Urinary bladder (tissue), 4 donors: ENCODE data around the gene GMFB. TPM values are rescaled to one million over a fixed set of nuclear protein-coding genes. Genes with fewer than 3 reads are reported as not detected.
"Not testable (repeated sequence)": the region's sequence is repeated elsewhere in the genome, so short reads cannot be mapped to it uniquely, and the experiment has no call there.

Source experiments
- DNase-seq: peaks from one replicate; pipeline ENCODE4 v3.0.0-alpha.2; 2015; ENCODE audit errors: extremely low spot score
- H3K27ac ChIP-seq: one replicate; pipeline ENCODE4 v1.5.1; 2013; ENCODE audit warnings: low read depth, mild to moderate bottlenecking, moderate library complexity
- H3K36me3 ChIP-seq: one replicate; pipeline ENCODE4 v1.6.1; 2013; ENCODE audit warnings: mild to moderate bottlenecking, moderate library complexity; ENCODE audit not compliant: insufficient read depth
- H3K4me1 ChIP-seq: one replicate; pipeline ENCODE4 v1.6.1; 2013; ENCODE audit warnings: mild to moderate bottlenecking, moderate library complexity; ENCODE audit not compliant: insufficient read depth
- H3K4me3 ChIP-seq: one replicate; pipeline ENCODE4 v1.5.1; 2013; ENCODE audit warnings: low read depth, low read length
- WGBS: extraction: QIAGEN DNeasy Blood & Tissue Kit; methylation state at CpG from one replicate; pipeline ENCODE4 v1.1.7; 2013; 5-methylcytosine and 5-hydroxymethylcytosine counted together
- polyA plus RNA-seq: library from polyadenylated mRNA; stranded (reverse); fragments of 200-250 nt; gene quantifications from one replicate; pipeline ENCODE4 v1.2.3, GENCODE V29; 2013
- total RNA-seq: library from RNA; depleted of rRNA; stranded (reverse); fragments of >200 nt; gene quantifications from one replicate; pipeline ENCODE4 v1.2.3, GENCODE V29; 2014
- donor health status: healthy with polysubstance abuse.
- donor health status: healthy.

The GMFB gene
- total and polyA plus RNA-seq, 2 donors: 18.3 to 120 TPM

GRCh38 chr14:54446161-54446693 is 42.6 kb downstream of the GMFB start:
- Histone ChIP-seq H3K36me3 (no peaks in the 10 kb centered on the region), H3K4me1 (no peaks in the 10 kb centered on the region), H3K27ac (no peak overlapping the region), H3K4me3 (no peak overlapping the region)
- DNase-seq: no peak
- WGBS: 15% methylated on average over 5 of the region's 5 CpGs

DNA sequence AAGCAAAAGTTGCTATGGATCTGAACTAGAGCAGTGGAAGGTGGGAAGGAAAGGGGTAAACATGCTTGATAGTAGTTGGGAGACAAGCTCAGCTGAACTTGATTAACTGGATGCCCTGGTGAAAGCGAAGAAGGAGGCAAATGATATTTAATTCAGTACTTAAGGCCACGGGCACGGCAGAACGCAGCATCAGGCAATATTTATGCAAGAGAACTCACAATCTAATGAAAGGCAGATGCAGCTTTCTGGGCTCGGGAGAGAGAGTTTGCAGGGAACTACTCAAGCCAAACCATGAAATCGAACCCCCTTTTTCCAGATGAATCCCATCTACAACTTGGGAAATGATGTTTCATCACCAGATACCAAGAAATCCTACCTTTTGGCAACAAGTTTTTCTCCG is 44.1 kb downstream of the GMFB start:
- DNase-seq: no peak
- H3K4me3 ChIP-seq: no peak overlapping the region
- no peaks in the 10 kb centered on the region for H3K36me3 ChIP-seq
- no peaks in the 10 kb centered on the region for H3K4me1 ChIP-seq
- WGBS: 67% methylated on average over 7 of the region's 7 CpGs
- H3K27ac ChIP-seq: no peak overlapping the region

DNA sequence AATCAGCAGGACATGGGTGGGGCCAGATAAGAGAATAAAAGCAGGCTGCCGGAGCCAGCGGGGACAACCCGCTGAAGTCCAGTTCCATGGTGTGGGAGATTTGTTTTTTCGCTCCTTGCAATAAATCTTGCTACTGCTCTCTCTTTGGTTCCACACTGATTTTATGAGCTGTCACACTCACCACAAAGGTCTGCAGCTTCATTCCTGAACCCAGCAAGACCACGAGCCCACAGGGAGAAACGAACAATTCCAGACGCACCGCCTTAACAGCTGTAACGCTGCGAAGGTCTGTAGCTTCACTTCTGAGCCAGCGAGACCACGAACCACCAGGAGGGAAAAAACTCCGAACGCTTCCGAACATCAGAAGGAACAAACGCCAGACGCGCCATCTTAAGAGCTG is 44.8 kb downstream of the GMFB start:
- Histone ChIP-seq H3K27ac (no peak overlapping the region), H3K4me3 (no peak overlapping the region), H3K4me1 (no peaks in the 10 kb centered on the region), H3K36me3 (no peaks in the 10 kb centered on the region)
- WGBS: 70% methylated on average over 18 of the region's 18 CpGs
- DNase-seq: no peak

DNA sequence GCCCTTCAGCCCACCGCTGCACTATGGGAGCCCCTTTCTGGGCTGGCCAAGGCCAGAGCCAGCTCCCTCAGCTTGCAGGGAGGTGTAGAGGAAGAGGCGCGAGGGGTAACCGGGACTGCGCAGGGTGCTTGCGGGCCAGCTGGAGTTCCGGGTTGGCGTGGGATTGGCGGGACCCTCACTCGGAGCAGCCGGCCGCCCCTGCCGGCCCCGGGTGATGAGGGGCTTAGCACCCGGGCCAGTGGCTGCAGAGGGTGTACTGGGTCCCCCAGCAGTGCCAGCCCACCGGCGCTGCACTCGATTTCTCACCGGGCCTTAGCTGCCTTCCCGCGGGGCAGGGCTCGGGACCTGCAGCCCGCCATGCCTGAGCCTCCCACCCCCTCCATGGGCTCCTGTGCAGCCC is 45.8 kb downstream of the GMFB start:
- H3K4me3 ChIP-seq, DNase-seq, H3K27ac ChIP-seq, H3K4me1 ChIP-seq, H3K36me3 ChIP-seq: not testable (repeated sequence)
- 97% methylated on average over 17 of the region's 23 CpGs for WGBS

GRCh38 chr14:54440873-54441868 is 47.6 kb downstream of the GMFB start, which contains the start of gene CNIH1:
TSS of gene CNIH1 (minus strand) at chr14:54441374. CDS start at chr14:54441327, 47 bp downstream.
- under 1% methylated on average over 100 of the region's 100 CpGs for WGBS
- Histone ChIP-seq H3K4me3 (peak within 1 kb of the TSS; percentile 83), H3K4me1 (no peaks in the 10 kb centered on the region), H3K27ac (peak within 1 kb of the TSS; percentile 95), H3K36me3 (no peaks in the 10 kb centered on the region)
- DNase-seq: peak; percentile 72

DNA sequence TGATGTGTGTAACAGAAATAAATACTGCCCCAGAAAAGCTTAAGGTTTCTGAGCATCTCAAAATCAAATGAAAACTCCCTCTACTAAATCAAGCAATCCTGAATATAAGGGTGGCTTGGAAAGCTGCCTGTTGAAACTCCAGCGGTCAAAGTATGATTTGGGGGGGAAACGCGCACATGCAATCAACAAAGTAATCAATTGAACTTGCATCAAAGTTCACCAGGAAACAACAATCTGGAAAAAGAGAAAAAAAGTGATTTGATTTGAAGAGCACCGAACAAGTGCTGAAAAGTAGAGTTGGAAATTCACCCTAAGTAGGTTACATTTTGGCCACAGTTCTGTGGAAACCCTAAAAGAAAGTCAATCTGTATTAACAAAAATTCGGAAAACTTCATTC is 48.3 kb downstream of the GMFB start:
- Histone ChIP-seq H3K27ac (peak overlapping the region; percentile 95), H3K4me3 (peak overlapping the region; percentile 83), H3K36me3 (no peaks in the 10 kb centered on the region), H3K4me1 (no peaks in the 10 kb centered on the region)
- DNase-seq: no peak
- under 1% methylated on average over 5 of the region's 5 CpGs for WGBS

DNA sequence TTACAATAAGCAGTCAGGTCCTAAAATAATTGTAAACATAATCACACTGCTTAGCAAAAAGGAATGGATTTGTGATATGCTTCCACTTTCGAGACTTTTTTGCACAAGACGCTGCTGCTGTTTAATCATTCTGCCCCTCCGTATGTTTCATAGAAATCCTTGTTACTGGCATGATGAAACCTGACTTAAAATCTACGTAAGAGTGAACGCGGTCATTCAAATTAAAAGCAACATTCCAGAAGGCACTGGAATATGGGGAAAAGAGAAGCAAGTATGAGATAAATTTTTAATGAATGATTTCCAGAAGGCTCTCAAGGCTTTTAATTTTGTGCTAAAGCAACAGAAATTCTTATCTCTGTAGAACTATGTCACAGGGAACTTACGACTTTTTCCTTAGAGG is 48.7 kb downstream of the GMFB start:
- H3K4me3 ChIP-seq: peak overlapping the region; percentile 83
- no peak for DNase-seq
- no peaks in the 10 kb centered on the region for H3K4me1 ChIP-seq
- no peak overlapping the region for H3K27ac ChIP-seq
- WGBS: 38% methylated on average over 7 of the region's 7 CpGs
- H3K36me3 ChIP-seq: no peaks in the 10 kb centered on the region

DNA sequence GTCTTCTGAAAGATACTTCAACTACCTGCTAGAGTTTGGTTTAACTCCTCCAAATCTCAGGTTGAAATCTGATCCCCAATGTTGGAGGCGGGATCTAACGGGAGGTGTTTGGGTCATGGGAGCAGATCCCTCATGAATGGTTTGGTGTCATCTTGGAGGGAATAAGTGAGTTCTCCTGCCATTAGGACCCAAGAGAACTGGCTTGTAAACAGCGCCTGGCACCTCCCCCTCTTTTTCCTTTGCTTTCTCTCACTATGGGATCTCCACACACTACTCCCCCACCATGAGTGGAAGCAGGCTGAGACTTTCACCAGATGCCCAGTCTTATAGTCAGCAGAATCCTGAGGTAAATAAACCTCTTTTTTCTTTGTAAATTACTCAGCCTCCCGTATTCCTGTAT is 50.1 kb downstream of the GMFB start:
- no peak for DNase-seq
- no peak overlapping the region for H3K4me3 ChIP-seq
- no peaks in the 10 kb centered on the region for H3K4me1 ChIP-seq
- 76% methylated on average over 4 of the region's 4 CpGs for WGBS
- no peak overlapping the region for H3K27ac ChIP-seq
- H3K36me3 ChIP-seq: no peaks in the 10 kb centered on the region

DNA sequence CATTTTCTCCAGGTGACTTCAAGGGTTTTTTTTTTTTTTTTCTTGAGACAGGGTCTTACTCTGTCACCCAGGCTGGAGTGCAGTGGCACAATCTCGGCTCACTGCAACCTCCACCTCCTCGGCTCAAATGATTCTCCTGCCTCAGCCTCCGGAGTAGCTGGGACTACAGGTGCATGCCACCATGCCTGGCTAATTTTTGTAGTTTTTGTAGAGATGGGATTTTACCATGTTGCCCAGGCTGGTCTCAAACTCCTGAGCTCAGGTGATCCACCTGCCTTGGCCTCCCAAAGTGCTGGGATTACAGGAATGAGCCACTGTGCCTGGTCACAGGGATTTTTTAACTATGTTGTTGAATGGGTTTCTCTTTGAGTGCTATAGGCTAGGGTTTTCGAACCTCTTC is 50.8 kb downstream of the GMFB start:
- not testable (repeated sequence) for H3K27ac ChIP-seq, H3K4me1 ChIP-seq, H3K36me3 ChIP-seq, DNase-seq, H3K4me3 ChIP-seq
- 92% methylated on average over 4 of the region's 4 CpGs for WGBS

DNA sequence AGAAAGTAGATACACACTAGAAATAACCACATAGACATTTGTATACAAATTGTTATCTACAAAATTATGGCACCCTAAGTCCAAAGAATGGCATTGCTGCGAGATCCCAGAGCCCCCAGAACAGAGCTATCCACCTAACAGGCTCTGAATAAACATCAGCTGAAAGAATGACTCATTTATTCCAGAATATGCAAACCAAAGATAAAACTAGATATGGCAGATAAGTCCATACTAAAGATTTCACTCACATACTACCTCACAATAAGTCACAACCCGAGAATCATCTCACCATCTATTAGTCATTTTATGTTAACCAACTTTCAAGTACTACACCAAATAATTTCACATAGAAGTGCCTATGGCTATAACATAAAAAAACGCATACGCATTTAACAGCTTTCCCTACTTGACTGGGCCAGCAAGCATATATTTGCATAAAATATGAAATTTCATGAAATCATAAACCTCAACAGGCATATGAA is 53.2 kb downstream of the GMFB start:
- no peak overlapping the region for H3K27ac ChIP-seq
- no peaks in the 10 kb centered on the region for H3K4me1 ChIP-seq
- WGBS: 43% methylated on average over 4 of the region's 4 CpGs
- H3K36me3 ChIP-seq: no peaks in the 10 kb centered on the region
- no peak for DNase-seq
- H3K4me3 ChIP-seq: no peak overlapping the region

DNA sequence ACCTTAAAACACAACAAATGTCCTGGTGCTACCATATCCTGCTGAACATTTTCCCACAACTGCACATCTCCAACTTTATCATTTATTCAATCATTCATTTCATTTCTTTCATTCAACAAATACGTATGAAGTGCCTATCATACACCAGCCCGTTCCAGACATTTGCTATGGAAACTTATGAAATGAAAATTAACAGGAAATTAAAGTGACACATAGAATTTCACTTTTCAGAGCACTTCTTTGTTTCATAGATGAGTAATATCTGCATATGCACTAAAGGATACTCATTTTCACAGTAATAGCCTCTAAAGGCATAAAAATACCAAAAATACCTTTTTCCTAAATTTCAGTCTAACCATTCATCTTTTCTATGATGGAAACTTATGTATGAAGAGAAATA is 60.3 kb downstream of the GMFB start:
- WGBS: 96% methylated on average over 2 of the region's 2 CpGs
- Histone ChIP-seq H3K4me1 (no peaks in the 10 kb centered on the region), H3K36me3 (peaks cover 2% of the 10 kb centered on the region), H3K4me3 (no peak overlapping the region), H3K27ac (no peak overlapping the region)
- DNase-seq: no peak

GRCh38 chr14:54427871-54428270 is 60.9 kb downstream of the GMFB start:
- H3K36me3 ChIP-seq: peaks cover 2% of the 10 kb centered on the region
- no peaks in the 10 kb centered on the region for H3K4me1 ChIP-seq
- no peak for DNase-seq
- WGBS: 70% methylated on average over 3 of the region's 3 CpGs
- no peak overlapping the region for H3K4me3 ChIP-seq
- H3K27ac ChIP-seq: no peak overlapping the region

GRCh38 chr14:54425537-54426274 is 63.1 kb downstream of the GMFB start:
- 72% methylated on average over 3 of the region's 3 CpGs for WGBS
- Histone ChIP-seq H3K27ac (no peak overlapping the region), H3K4me3 (no peak overlapping the region), H3K36me3 (peaks cover 2% of the 10 kb centered on the region), H3K4me1 (no peaks in the 10 kb centered on the region)
- DNase-seq: no peak
